GM18907 (cell line): ENCODE results near the gene SLC47A2.
"Not testable (repeated sequence)": the region's sequence is repeated elsewhere in the genome, so short reads cannot be mapped to it uniquely, and the experiment has no call there.

Experiments
- ATAC-seq: cut with Tn5 transposase; IDR thresholded peaks from one replicate; pipeline ENCODE4 v1.9.1; 2021; ENCODE audit warnings: mild to moderate bottlenecking, moderate library complexity; ENCODE audit not compliant: unreplicated experiment

Gene SLC47A2

DNA sequence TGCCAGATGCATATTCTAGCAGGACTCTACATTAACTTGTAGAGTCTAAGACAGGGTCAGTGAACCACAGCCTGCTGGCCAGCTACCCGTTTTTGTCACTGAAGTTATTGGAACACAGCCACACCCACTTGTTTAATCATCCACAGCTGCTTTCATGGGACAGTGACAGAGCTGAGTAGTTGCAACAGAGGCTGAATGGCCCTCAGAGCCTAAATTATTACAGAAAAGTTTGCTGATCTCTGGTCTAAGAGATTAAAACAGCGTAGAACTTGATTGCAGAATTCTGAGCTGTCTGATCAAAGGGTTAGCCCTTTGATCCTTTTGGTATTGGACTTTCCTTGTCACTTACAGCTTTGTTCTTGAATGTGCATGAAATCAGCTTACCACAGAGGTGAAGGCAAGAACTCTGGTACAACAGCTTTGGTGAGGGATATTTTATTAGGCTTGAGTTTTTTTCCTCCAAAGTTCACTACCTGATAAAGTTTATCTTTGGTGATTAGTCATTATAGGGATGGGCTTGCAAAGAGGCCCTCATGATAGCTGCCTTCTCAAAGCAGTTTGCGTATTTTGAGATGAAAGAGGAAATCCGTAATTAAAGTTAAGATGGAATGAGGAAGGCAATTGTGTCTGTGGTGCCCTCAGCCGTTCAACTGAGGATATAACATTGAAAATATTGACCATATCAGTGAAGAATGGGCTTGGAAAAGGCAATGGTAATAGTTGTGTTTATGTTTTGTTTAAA is 44.2 kb downstream of the SLC47A2 start:
- no peak for ATAC-seq

DNA sequence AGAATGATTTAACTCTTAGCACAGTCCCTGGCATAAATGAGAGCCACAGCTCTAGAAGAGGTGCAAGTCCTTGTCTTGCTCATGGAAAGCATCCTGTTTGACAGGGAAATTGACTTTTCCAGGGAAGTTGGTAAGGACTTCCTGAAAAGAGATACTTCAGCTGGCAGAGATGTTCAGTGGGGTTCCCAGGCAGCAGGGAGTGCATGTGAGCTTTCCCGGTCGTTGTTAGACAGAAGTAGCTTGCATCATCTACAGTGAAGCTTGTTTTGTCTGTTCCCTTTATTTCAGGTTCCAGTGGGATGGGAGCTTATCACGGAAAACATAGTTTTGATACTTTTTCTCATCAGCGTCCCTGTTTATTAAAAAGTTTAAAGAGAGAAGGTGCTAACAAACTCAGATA is 45.0 kb downstream of the SLC47A2 start:
- no peak for ATAC-seq

DNA sequence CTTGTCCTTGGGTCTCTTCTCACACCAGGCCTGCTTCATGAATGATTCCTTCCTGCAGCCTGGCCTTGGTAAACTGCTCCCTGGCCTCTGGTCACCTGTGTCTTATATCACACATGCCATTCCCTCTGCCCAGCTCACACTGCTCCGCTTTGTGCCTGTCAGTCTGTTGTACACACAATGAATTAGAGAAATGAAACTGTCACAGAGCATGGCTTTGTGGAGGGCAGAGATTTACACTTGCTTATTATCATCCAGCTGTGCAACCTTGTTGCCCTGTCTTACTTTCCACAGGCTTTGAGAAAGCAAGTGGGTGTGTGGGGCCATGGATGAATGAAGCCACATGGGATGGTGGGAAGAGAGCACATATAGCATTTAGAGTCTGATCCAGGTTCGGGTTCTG is 45.5 kb downstream of the SLC47A2 start:
- ATAC-seq = no peak

DNA sequence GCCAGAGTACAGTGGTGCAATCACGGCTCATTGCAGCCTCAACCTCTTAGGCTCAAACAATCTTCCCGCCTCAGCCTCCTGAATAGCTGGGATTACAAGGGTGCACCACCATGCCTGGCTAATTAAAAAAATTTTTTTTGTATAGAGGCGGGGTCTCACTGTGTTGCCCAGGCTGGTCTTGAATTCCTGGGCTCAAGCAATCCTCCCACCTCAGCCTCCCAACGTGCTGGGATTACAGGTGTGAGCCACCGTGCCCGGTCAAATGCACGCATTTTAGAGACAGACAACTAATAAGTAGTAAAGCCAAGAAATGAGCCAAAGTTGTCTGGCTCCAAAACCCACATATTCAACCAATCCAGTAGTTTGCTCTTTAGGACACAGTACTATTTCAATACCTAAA is 46.7 kb downstream of the SLC47A2 start:
- not testable (repeated sequence) for ATAC-seq

DNA sequence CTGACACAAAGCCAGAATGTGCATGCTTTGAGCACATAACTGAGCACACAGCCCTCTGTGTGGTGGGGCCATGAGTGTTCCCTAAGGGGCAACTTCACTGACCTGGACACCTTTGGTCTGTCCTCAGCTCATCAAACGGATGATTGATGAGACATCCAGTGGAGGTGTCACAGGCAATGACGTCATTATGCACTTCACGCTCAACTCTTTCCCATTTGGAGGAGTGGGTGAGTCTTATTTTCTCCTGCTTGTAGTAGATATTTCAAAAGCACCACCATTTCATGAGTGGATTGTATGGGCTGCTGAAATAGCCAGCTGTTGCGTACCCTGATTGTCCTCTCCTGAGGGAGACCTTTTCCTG is 51.6 kb downstream of the SLC47A2 start:
- ATAC-seq = no peak

DNA sequence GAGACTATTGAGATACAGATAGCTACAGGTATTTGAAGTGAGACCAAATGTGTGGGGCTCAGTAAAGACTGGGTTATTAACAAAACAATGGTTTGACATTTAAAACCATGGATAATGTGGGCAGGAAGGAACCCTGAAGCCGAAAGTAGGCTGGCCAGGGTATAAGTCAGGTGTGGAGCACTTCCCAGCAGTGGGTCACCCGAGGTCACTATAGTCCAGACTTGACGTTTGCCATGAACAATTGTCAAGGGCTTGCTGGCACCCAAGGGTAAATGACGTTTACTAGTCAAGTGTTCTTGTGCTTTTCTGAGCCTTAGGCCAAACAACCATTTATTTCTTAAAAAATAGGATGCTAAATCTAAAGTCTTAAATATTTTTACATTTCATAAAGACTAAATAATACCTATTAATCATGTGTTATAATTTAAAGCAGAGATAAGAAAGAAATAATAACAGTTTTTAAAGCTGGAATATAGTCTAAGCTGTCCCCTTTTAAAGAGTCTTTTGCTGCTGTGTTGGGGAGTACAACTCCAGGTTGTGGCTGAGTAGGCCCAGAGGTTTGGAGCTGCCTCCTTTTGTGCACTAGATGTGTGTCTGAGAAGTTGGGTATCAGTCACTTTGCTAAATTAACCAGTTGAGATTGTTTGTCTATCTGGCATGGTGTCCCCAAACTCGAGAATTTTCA is 52.1 kb downstream of the SLC47A2 start:
- ATAC-seq = no peak

DNA sequence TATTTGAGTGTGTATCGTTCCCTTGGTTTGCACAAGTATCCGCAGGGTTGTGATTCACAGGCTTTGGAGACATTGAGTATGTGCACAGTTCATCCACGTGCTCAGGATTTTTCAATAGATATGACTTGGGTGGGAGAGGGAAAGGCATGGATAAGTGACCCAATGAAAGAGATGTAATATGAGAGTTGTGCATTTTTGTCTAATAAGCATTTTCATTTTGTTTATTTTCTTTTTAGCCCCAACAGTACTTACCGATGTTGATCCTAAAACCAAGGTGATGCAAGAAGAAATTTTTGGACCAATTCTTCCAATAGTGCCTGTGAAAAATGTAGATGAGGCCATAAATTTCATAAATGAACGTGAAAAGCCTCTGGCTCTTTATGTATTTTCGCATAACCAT is 53.3 kb downstream of the SLC47A2 start:
- ATAC-seq = no peak

DNA sequence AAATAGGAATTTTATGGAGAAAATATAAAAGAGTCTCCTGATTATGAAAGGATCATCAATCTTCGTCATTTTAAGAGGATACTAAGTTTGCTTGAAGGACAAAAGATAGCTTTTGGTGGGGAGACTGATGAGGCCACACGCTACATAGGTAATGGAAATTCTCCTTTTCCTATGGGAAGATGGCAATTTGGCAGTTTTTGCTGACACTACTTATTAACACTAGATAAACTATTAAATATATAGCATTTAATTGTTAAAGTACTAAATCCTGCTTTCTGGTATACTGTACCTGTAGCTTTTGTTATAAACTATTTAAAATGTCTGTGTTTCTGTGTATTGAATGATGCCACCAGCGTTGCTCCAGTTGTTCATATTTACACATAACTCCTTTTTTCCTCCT is 55.3 kb downstream of the SLC47A2 start:
- ATAC-seq = no peak

DNA sequence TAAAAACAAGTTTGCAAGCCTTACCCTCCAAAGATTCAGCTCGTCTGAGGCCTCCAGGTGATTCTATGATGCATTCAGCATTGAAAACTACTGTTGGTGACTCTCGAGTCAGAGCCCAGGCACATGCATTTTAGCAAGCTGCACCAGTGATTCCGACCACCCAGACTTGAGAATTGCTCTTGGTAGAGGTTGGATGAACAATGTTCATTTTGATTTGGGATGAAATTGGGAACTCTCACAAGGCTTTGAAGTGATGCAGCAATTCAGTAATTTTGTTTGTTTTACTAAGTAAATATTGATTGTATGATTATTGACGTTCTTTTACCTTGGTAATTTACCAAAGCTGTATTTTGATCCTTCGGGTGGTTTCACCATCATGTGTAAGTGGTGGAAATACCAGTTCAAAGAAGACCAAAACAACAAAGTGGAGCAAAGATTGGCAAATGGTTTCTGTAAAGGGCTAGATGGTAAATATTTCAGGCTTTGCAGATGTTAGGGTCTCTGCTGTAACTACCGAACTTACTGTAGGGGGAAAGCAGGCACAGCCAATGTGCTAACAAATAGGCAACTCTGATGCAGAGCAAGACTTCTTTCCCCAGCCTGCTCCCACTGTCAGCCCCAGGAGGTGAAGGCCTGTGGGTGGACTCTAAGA is 56.0 kb downstream of the SLC47A2 start:
- ATAC-seq = no peak

DNA sequence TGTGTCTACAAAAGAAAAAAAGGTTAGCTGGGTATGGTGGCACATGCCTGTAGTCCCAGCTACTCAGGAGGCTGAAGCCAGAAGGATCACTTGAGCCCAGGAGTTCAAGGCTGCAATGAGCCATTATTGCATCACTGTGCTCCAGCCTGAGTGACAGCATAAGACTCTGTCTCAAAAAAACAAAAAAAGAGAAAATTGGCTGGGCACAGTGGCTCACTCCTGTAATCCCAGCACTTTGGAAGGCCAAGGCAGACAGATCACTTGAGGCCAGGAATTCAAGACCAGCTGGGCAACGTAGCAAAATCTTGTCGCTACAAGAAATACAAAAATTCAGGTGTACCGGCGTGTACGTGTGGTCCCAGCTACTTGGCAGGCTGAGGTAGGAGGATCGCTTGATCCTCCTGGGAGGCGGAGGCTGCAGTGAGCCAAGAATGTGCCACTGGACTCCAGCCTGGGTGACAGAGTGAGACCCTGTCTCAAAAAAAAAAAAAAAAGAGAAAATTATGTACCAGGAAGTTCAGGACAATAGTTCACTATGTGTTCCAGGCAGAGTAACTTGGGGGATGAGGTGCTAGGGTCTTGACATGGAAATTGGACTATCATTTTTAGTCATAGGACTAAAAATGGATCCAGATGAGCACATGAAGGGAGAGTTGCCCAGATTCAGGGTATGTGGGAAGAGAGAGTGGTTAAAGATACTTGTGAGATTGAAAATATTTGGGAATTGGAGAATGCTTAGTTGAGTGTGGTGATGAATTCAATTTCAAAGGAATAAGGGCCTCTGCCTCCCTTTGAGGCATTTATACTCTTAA is 56.8 kb downstream of the SLC47A2 start:
- no peak for ATAC-seq

DNA sequence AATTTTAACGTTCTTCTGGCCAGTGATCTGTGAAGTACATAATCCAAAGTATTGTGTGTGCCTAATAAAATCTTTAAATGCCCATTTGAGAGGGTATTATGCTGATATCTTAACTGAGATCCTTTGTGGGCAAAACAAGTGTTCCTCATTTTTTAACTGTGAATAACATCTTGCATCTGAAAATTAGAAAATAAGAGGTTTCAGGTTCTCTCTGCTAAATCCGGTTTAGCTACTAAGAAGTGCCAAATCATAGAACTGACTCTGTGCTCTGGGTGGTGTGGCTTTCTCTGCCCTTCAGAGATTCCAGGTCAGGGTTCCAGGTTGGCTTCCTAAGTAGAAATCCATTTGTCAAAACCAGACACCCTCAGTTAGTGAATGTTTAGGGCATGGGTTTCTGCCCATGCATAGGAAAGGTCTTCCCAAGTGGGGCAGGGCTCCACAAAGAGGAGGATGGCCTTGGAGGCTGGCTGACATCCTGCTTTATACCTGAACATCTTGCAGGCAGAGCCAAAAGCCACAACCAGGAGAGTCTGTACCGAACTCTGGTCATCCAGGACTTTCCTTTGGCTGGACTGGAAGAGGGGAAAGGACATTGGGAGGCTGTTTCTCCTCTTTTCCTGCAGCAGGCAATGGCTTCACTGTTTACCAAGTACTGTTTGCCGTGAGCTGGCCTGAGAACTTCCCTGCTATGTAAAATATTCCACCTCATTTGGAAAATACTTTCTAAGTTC is 59.4 kb downstream of the SLC47A2 start:
- ATAC-seq = no peak

DNA sequence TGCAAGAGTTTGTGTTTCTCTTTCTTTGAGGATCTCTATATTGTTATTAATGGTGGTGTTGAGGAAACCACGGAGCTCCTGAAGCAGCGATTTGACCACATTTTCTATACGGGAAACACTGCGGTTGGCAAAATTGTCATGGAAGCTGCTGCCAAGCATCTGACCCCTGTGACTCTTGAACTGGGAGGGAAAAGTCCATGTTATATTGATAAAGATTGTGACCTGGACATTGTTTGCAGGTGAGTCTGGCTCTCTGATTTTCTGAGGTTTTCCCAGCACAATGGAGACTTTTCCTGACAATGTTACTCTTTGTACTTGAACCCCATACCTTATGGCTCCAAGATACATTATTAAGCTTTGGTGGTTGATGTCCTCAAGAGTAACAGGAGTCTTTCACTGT is 60.0 kb downstream of the SLC47A2 start:
- ATAC-seq = no peak

DNA sequence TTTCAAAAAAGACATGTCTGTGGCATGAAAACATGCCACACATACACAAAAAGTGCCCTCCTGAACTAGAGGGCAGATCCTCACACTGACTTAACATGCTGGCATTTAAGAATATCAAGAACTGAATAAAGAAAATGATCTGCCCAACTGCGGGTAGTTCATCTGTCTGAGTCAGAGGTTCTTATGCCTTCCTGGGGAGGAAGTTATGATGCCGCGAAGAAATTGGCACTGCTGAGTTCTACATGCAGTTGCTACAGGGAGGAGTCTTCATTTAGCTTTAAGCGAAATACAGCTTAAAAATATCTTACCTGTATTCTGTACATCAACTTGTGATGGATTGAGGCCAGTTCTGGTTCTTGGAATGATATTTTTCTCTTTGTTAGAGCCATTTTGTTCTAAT is 61.5 kb downstream of the SLC47A2 start:
- ATAC-seq = no peak

DNA sequence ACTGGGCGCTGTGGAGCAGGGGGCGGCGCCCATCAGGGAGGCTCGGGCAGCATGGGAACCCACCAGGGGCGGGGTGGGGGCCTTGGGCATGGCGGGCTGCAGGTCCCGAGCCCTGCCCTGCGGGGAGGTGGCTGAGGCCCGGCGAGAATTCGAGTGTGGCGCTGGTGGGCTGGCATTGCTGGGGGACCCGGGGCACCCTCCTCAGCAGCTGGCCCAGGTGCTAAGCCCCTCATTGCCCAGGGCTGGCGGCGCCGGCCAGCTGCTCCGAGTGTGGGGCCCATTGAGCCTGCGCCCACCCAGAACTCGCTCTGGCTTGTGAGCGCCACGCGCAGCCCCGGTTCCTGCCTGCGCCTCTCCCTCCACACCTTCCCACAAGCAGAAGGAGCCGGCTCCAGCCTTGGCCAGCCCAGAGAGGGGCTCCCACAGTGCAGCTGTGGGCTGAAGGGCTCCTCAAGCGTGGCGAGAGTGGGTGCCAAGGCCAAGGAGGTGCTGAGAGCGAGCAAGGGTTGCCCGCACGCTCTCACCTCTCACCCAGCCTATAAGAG is 62.0 kb downstream of the SLC47A2 start:
- no peak for ATAC-seq

DNA sequence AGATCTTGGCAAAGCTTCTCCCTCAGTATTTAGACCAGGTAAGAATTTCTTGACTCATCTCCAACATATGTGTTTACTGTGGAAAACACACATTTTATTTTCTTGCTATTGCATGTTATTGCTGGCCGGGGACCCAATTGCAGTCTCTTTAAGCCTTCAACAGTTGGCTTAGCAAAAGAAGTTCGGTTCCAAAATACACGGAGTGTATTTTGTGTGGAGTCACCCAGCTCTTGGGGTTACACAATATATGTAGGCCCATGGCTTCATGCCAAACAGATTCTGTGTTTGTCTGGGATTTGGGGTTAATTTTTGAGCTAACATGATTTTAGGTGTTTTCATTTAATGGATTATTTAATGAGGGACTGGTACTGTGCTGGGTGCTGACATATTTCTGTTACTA is 63.8 kb downstream of the SLC47A2 start:
- ATAC-seq = no peak

DNA sequence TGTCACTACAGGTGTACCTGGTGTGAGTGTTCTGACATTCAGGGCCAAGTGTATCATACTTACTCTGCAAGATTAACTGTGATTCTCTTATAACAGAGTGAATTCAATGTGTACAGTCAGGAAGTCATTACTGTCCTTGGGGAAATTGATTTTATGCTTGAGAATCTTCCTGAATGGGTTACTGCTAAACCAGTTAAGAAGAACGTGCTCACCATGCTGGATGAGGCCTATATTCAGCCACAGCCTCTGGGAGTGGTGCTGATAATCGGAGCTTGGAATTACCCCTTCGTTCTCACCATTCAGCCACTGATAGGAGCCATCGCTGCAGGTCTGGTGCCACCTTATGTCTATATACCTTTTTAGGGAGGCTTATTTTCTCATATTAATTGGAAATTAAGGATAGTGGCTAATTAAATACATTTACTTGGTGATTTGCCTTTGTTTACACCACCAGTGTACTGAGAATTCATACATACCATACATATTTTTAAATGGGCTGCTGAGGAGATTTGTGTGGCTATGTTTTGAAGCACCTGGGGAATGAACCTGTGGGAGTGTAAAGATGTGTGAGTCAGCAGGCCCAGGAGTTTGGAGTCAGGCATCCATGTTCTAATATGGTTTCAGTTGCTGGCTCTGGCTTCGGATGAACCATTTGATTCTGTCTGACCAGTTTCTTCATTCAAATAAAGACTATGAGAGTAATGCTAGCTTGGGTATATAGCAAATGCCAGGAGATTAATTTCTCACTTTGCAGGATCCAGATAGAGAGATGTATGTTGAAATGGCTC is 64.7 kb downstream of the SLC47A2 start:
- no peak for ATAC-seq

DNA sequence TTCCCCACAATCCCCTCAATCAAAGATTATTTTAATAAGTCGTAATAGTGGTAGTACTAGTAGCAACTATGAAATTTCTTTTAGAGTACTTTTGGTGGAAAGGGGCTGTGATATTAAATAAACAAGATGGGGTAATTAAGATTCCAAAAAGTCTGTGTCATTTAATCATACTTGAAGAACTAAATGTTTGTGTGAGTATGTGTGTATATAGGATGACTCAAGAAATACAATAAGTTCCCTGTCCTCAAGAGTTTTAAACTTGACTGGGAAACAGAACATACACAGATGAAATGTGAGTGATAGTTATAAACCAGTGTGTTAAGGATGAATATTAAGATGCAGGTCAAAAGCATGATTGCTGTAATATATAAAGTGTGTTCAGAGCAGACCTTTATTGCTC is 65.6 kb downstream of the SLC47A2 start:
- no peak for ATAC-seq

DNA sequence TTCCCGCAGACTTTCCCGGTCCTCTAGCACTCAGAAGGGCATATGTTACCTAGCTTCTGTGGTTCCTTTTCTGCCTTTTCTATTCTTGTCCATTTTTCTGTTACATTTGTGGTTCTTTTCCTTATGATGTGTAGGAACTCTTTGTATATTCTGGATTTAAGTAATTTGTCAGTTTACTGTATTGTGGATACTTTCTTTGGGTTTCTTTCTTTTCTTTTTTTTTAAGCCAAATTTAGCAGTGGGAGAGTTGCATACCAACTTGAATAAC is 67.2 kb downstream of the SLC47A2 start:
- no peak for ATAC-seq

DNA sequence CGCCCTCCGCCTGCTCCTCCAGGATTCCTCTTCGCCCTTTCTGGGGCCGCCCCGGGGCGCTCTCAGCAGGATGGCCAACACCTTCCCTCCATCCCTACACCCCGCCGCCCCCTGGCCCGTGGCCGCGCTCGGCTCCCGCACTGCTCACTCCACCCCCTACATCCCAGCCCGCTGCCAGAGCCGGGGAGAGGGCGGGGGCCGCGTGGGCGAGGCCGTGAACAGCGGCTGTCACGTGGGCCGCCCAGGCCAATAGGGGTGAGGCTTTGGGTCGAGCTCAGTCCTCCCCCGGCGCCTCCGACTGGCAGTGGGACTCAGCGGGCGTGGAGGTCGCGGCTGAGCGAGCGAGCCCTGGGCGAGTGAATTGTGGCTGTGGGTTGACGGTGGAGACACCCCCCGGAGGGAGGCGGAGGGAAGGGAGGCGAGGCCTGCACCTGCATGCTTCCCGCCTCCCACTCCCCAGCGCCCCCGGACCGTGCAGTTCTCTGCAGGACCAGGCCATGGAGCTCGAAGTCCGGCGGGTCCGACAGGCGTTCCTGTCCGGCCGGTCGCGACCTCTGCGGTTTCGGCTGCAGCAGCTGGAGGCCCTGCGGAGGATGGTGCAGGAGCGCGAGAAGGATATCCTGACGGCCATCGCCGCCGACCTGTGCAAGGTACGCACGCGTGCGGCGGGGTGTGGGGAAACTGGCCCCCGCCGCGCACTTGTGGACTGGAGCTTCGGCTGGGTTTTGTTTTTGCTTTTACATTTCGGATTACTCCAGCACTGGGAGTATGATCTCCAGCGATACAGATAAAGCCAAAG is 67.7 kb downstream of the SLC47A2 start, which contains the start of gene ALDH3A2:
TSS of gene ALDH3A2 (plus strand) at position 277 of the 799 bp plus-strand sequence. CDS start at position 498, 221 bp downstream.
- ATAC-seq = peak; percentile 95
